ENCODE measurements around the gene PDCD6IP. TPM values are rescaled to one million over a fixed set of nuclear protein-coding genes. Genes with fewer than 3 reads are reported as not detected.

PDCD6IP gene
- total RNA-seq, 1 experiment from 2014 or later, result 205 TPM

DNA sequence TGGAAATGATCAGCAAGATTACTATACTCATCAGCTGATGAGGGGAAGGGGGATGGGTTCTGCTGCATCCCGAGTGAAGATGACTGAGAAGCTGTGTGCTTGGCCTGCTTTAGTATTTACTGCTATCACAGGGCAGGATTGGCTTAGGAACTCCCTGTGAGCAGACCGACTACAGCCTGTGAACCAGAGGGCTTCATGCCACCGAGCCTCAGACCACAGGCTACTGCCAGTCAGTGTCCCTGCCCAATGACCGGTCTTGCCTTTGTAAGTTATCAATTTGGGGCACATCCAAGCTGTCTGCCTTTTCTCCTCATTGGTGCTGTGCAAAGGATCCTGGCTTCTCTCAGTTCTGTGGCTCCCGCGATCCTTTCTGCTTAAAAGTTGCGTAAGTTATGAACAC, 71.5 kb downstream of the PDCD6IP start:
- Histone ChIP-seq H3K4me3 (ENCODE audit: low read depth in 2 of 2, low read length in 2 of 2) (no peak overlapping the region), H3K4me1 (ENCODE audit: control insufficient read depth, insufficient read depth, low read length) (no peaks in the 10 kb centered on the region), H3K27ac (ENCODE audit: low read length) (no peak overlapping the region), H3K9me3 (ENCODE audit: control insufficient read depth, insufficient read depth, low read depth, low read length) (no peaks in the 10 kb centered on the region), H3K36me3 (ENCODE audit: control insufficient read depth, insufficient read depth, low read length) (peaks cover 13% of the 10 kb centered on the region), H3K27me3 (ENCODE audit: control insufficient read depth, insufficient read depth, low read length) (no peaks in the 10 kb centered on the region)
- POLR2A ChIA-PET, result no interaction called here
- DNase-seq (ENCODE audit: low read depth, low spot score) (no peak), ATAC-seq (no peak)
- CTCF ChIA-PET, result no interaction called here
- BruUV-seq (replicated peaks), result no TSS peak
- intact Hi-C loops (cut with micrococcal nuclease; ENCODE audit: unreplicated experiment), result no loop called here
- TF ChIP-seq REST (IDR thresholded peaks at IDR 0.05; ENCODE audit: insufficient read depth in 1 of 2, low read depth in 2 of 2, low read length in 1 of 2), result no peak
- no peak for TF ChIP-seq SIN3A (IDR thresholded peaks at IDR 0.05; ENCODE audit: borderline replicate concordance, insufficient read depth, low read depth, low read length)
- TF ChIP-seq POLR2AphosphoS5 (IDR thresholded peaks at IDR 0.05; ENCODE audit: low read depth, low read length), result no peak
- no peak for TF ChIP-seq TCF7L2 (IDR thresholded peaks at IDR 0.05; ENCODE audit: low read depth, low read length)
- no peak for TF ChIP-seq CTCF (IDR thresholded peaks at IDR 0.05)
- in situ Hi-C loops (cut with HindIII; ENCODE audit: low pct_unique_long_range_greater_than_20kb, low sequenced_read_pairs), result no loop called here

DNA sequence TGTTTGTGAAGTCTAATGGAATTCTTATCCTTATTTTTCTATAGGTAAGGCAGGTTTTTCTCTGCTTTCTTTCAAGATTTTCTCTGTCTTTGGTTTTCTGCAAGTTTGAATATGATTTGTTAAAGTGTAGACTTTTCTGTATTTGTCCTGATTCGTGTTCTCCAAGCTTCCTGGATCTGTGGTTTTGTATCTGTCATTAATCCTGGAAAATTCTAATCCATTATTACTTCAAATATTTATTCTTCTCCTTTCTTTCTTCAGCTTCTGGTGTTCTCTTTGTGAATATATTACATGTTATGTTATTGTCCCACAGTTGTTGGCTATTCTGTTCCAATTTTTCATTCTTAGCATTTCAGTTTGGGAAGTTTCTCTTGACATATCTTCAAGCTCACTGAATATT, 76.4 kb downstream of the PDCD6IP start:
- BruUV-seq (replicated peaks), result no TSS peak
- H3K36me3 ChIP-seq (ENCODE audit: control insufficient read depth, insufficient read depth, low read length), result no peaks in the 10 kb centered on the region
- POLR2A ChIA-PET, result no interaction called here

More for the DNA sequence above, 76.4 kb downstream of the PDCD6IP start:
- CTCF ChIA-PET, result interaction anchor here (0.6 kb wide), 1 partner anchor 40 kb away, joined by 3 read pairs; no protein-coding TSS in a partner anchor
- TF ChIP-seq SIN3A (IDR thresholded peaks at IDR 0.05; ENCODE audit: borderline replicate concordance, insufficient read depth, low read depth, low read length) (no peak), TCF7L2 (IDR thresholded peaks at IDR 0.05; ENCODE audit: low read depth, low read length) (no peak), POLR2AphosphoS5 (IDR thresholded peaks at IDR 0.05; ENCODE audit: low read depth, low read length) (no peak), REST (IDR thresholded peaks at IDR 0.05; ENCODE audit: insufficient read depth in 1 of 2, low read depth in 2 of 2, low read length in 1 of 2) (no peak), CTCF (IDR thresholded peaks at IDR 0.05) (no peak)
- no peaks in the 10 kb centered on the region for H3K9me3 ChIP-seq (ENCODE audit: control insufficient read depth, insufficient read depth, low read depth, low read length)
- H3K27ac ChIP-seq (ENCODE audit: low read length), result no peak overlapping the region
- no peaks in the 10 kb centered on the region for H3K27me3 ChIP-seq (ENCODE audit: control insufficient read depth, insufficient read depth, low read length)
- intact Hi-C loops (cut with micrococcal nuclease; ENCODE audit: unreplicated experiment), result no loop called here
- no peak overlapping the region for H3K4me3 ChIP-seq (ENCODE audit: low read depth in 2 of 2, low read length in 2 of 2)
- DNase-seq (ENCODE audit: low read depth, low spot score) (no peak), ATAC-seq (no peak)
- in situ Hi-C loops (cut with HindIII; ENCODE audit: low pct_unique_long_range_greater_than_20kb, low sequenced_read_pairs), result no loop called here
- no peaks in the 10 kb centered on the region for H3K4me1 ChIP-seq (ENCODE audit: control insufficient read depth, insufficient read depth, low read length)
